ENCODE measurements around the gene NAPB.

DNA sequence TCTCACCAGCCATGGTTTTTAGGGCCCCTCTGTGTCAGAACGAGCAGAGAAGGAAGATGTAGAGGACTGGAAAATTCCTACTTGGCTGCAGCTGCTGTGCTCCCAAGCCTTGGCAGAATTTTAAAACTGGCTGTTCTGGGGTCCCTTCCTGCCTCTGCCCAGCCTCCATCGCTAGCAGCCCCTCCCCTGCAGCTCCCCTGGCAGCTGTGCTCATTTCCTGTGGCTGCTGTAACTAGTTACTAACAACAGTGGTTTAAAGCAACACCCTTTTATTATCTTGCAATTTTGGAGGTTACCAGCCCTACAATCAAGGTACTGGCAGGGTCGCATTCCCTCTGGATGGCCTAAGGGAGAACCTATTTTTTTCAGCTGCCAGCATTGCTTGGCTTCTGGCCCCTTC is 35.1 kb upstream of the NAPB start:
- TF ChIP-seq, protein P1, sequence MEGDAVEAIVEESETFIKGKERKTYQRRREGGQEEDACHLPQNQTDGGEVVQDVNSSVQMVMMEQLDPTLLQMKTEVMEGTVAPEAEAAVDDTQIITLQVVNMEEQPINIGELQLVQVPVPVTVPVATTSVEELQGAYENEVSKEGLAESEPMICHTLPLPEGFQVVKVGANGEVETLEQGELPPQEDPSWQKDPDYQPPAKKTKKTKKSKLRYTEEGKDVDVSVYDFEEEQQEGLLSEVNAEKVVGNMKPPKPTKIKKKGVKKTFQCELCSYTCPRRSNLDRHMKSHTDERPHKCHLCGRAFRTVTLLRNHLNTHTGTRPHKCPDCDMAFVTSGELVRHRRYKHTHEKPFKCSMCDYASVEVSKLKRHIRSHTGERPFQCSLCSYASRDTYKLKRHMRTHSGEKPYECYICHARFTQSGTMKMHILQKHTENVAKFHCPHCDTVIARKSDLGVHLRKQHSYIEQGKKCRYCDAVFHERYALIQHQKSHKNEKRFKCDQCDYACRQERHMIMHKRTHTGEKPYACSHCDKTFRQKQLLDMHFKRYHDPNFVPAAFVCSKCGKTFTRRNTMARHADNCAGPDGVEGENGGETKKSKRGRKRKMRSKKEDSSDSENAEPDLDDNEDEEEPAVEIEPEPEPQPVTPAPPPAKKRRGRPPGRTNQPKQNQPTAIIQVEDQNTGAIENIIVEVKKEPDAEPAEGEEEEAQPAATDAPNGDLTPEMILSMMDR (IDR thresholded peaks at IDR 0.05; ENCODE audit: control extremely low read depth in 1 of 3, insufficient read depth in 1 of 3, low read depth in 1 of 3, low read length in 3 of 3), result no peak
- TF ChIP-seq POLR2A (IDR thresholded peaks at IDR 0.05; ENCODE audit: control extremely low read depth in 1 of 2, low read depth in 2 of 2, low read length in 2 of 2) (no peak), KDM1A (IDR thresholded peaks at IDR 0.05; ENCODE audit: borderline replicate concordance, low read length) (no peak), TBP (IDR thresholded peaks at IDR 0.05; ENCODE audit: low read depth, low read length) (no peak)
